ENCODE results near the gene BRI3.
A peak's percentile ranks its signal among the peaks of the same experiment; 100 is the strongest.
"Not testable (repeated sequence)": the region's sequence is repeated elsewhere in the genome, so short reads cannot be mapped to it uniquely, and the experiment has no call there.

BRI3 gene

DNA sequence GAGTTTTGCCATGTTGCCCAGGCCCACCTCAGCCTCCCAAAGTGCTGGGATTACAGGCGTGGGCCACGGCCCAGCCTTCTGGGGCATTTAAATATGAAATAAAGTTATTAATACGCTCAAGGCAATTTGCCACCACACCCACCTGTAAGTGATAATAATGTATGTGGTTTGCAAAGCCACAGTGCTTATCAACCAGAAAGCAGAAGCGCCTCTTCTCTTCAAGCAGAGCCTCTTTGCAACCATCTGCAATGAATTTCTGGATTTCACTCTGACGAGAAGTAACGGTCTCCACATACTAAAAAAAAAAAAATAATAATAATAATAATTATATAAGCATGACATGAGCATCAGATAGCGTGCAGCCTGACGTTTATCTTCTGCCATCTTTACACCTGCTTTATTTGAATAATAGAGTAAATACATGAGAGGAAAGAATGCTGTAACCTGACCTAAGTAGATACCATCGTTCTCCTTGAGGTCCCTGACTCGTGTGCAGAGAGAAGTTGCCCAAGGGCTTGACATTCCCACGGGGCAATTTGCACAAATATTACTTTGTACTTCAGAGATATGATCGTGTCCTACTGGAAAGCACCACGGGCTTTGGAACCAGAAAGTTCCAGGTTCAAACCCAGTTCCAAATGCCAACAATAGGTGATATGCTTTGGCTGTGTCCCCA is 34.0 kb downstream of the BRI3 start:
- DNase-seq: no peak

DNA sequence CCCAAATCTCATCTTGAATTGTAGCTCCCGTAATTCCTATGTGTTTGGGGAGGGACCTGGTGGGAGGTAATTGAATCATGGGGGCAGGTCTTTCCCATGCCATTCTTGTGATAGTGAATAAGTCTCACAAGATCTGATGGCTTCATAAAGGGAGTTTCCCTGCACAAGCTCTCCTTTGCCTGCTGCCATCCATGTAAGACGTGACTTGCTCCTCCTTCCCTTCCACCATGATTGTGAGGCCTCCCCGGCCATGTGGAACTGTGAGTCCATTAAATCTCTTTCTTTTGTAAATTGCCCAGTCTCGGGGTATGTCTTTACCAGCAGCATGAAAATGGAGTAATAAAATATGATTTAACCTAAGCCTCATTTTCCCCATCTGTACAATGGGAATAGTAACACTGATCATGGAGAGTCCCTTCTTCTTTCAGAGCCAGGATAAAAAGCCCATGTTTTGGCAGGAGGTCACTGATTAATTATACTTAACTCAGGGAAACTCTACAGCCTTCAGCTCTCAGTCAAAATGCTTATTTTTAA is 34.6 kb downstream of the BRI3 start:
- DNase-seq: not testable (repeated sequence)

- no peak for DNase-seq
Observed at GRCh38 chr7:98317366-98318040, 36.0 kb downstream of the BRI3 start.

- no peak for DNase-seq
Observed at GRCh38 chr7:98319176-98319575, 37.7 kb downstream of the BRI3 start.

GRCh38 chr7:98321301-98321700 is 39.8 kb downstream of the BRI3 start:
- DNase-seq: no peak

DNA sequence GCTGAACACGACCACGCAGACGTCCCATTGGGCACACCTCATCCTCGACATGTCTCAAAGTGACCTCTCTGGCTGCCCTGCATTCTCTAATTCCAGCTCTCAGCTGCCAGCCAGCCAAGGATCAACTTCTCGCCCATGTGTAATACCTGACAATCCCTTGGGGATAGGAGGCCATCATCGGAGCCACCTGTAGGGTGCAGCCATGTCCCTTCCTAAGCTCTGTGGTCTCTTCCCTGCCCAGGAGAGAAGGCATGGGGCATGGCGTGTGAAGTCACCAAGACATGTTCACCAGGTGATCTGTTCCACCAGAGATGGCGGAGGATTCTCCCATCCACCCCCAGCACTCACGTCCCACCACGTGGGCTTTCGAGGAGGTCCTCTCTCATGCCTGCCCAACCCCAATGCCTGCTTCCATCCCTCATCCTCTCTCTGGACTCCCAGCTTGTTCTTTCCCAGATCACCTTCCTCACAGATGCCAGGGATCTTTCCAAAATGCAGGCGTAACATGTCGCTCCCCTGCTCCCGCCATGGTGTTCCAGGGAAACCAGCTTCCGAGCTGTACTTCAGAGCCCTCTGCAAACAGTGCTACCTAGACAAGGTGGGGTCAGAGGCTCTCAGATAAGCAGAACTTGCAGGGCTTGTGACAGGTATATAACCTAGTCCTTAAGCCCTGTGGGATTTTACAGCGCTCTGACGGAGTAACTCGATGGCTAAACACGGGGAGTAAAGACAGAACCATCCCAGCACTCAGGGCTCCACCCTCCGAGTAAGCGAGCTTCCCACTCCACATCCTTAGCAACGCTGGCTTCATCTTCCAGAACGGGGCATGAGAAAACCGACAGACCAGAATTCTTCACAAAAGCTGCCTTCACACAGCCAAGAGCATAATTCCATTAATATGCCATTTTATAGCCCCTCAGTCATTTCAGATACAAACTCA is 41.1 kb downstream of the BRI3 start:
- no peak for DNase-seq

DNA sequence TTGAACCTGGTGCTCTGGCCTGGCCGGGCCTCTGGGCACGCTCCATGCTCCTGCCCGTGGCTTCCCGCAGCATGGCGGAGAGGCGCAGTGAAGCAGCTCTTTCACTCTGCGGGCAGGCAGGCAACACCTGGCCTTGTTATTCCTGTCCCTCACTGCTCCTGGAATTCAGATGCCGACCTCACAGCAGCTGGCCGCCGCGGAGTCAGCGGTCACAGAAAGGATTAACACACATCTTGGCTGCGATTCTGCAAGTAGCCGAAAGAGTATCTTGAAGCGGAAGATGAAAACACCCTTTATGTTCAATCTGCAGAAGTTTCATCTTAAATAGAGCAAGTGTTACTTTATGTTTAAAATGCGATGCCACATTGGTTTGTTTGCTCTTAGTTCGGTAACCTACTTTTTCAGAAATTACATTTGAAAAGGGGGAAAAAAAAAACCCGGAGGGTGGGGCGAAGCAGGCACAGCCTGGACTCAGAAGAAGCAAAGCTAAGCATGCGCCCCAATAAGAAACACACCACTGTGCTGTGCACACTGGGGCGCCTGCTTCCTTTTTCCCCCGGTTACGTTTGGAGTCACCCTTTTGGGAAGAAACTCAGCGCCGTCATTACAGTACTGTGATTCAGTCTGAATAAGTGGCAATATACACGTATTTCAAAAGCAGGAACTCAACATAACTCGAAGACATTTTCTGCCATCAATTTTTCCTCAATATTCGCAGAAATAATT is 42.3 kb downstream of the BRI3 start:
- DNase-seq: peak; percentile 77

- no peak for DNase-seq
Observed at GRCh38 chr7:98324782-98325181, 43.3 kb downstream of the BRI3 start.

GRCh38 chr7:98329100-98329790 is 47.8 kb downstream of the BRI3 start:
- no peak for DNase-seq

- DNase-seq: no peak
Observed at GRCh38 chr7:98329791-98330373, 48.4 kb downstream of the BRI3 start.

- DNase-seq: no peak
Observed at GRCh38 chr7:98330926-98331529, 49.5 kb downstream of the BRI3 start.

DNA sequence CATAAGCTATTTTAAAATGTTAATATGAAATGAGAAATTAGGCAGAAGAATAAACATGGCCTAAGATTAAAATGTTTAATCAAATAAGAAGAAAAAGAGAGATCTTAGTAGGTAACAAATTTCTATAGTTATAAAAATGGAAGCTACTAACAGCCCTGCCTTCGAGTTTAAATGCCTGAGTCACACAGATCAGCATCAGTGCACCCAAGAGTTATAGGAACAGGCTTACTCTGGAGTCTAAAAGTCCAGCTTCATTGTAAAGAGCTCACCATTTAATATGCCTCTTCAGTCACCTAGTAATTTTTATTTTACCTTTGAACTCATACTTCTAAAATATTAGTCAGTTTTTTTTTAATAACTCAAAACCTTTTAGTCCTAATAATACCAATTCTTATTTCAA is 52.6 kb downstream of the BRI3 start:
- DNase-seq: no peak

DNA sequence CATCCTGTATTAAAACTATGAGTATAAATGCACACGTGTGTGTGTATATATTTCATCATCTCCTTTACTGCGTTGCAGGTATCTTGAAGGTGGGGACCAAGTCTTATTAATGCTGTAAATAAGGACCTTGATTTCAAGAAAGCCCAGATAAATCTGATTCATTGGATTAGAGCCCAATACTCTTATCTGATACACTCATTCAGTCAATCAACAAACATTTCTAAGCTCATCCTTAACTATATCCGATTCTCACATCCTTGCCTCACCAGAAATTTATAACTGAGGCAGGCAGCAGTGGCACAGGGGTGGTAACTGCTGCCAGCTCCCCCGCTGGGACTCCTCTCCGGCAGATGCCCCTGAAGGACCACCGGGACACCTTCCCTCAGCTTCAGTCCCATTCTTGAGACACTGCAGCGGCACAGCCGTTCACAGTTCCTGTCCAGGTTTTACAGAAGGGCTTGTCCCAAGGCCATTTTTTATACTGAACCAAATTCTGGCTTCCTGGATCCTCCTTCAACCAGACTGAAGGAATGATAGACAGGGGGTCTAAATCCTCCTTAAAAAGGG is 54.0 kb downstream of the BRI3 start:
- no peak for DNase-seq

DNA sequence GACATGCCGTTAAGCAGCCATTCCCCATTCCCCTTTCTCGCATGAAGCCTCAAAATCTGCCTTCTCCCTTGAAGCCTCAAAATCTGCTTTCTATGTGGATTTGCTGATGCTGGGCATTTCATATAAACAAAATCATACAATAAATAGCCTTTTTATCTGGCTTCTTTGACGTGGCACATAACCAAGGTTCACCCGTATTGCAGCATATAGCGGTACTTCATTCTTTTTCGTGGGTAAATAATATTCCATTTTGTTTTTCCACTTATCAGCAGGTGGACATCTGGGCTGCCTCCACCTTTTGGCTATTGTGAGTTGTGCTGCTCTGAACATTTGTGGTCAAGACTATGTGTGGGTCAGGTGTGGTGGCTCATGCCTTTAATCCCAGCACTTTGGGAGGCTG is 57.0 kb downstream of the BRI3 start:
- DNase-seq: no peak

- DNase-seq: no peak
Observed at GRCh38 chr7:98339043-98339442, 57.6 kb downstream of the BRI3 start.

GRCh38 chr7:98341106-98341505 is 59.6 kb downstream of the BRI3 start:
- DNase-seq: no peak

Data from NCI-H82 (cell line).